CD1c-positive myeloid dendritic cell (primary cell): ENCODE results near the gene ANKS3.

Experiments used
- DNase-seq: peaks from one replicate; pipeline ENCODE4 v3.0.0-alpha.2; 2016; ENCODE audit errors: extremely low spot score

ANKS3 gene

GRCh38 chr16:4651827-4652226 lies 82.2 kb downstream of the ANKS3 start:
- no peak for DNase-seq

GRCh38 chr16:4650443-4651074 lies 83.5 kb downstream of the ANKS3 start:
- DNase-seq: peak; percentile 82

GRCh38 chr16:4649744-4650442 lies 84.2 kb downstream of the ANKS3 start:
- no peak for DNase-seq

GRCh38 chr16:4648917-4649316 lies 85.2 kb downstream of the ANKS3 start:
- no peak for DNase-seq

GRCh38 chr16:4647644-4647980 lies 86.5 kb downstream of the ANKS3 start:
- no peak for DNase-seq

GRCh38 chr16:4646773-4647643 lies 87.1 kb downstream of the ANKS3 start:
- DNase-seq: no peak
